ENCODE measurements around the gene STAG3.
"Not testable (repeated sequence)": the region's sequence is repeated elsewhere in the genome, so short reads cannot be mapped to it uniquely, and the experiment has no call there.

Gene STAG3, protein sequence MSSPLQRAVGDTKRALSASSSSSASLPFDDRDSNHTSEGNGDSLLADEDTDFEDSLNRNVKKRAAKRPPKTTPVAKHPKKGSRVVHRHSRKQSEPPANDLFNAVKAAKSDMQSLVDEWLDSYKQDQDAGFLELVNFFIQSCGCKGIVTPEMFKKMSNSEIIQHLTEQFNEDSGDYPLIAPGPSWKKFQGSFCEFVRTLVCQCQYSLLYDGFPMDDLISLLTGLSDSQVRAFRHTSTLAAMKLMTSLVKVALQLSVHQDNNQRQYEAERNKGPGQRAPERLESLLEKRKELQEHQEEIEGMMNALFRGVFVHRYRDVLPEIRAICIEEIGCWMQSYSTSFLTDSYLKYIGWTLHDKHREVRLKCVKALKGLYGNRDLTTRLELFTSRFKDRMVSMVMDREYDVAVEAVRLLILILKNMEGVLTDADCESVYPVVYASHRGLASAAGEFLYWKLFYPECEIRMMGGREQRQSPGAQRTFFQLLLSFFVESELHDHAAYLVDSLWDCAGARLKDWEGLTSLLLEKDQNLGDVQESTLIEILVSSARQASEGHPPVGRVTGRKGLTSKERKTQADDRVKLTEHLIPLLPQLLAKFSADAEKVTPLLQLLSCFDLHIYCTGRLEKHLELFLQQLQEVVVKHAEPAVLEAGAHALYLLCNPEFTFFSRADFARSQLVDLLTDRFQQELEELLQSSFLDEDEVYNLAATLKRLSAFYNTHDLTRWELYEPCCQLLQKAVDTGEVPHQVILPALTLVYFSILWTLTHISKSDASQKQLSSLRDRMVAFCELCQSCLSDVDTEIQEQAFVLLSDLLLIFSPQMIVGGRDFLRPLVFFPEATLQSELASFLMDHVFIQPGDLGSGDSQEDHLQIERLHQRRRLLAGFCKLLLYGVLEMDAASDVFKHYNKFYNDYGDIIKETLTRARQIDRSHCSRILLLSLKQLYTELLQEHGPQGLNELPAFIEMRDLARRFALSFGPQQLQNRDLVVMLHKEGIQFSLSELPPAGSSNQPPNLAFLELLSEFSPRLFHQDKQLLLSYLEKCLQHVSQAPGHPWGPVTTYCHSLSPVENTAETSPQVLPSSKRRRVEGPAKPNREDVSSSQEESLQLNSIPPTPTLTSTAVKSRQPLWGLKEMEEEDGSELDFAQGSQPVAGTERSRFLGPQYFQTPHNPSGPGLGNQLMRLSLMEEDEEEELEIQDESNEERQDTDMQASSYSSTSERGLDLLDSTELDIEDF

DNA sequence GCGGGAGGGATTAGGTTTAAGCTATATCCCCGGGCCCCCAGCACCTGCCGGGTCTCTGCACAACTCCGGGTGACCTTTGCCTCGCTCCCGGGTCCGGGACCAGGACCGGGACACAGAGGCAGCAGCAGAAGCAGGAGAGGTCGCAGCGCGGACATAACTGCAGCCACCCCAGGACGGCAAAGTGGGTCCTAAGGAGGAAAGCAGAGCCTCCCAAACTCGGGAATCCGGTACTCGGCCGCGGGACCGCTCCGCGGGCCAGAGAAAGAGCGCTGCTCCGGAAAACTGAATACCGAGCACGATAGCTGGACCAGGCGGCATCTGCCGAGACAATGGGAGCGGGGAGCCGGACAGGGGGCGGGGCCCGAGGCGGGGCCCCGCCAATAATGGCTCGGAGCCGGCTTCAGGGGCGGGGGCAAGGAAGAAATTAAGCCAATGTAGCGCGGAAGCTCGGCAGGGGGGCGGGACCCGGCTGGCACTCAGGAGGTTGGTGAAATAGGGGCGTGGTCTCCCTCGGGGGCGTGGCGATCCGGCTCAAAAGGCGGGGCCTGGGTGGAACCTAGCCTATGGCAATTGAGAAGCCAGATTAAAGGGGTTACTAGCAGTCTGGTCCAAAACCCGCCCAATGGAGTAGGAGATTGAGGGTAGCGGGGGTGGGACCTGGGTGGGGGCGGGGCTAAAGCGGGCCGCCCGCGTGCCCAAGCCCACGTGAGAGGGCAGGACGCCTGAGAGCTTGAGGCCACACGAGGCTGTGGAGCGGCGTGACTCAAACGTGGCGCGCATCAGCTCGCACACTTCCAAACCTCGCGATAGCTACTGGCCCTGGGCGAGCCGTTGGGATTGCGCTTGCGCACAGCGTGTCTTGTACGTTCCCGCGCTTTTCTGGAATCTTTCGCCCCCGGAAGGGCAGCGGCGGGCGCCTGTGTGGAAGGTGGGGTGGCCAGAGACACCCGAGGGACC lies at the start of gene STAG3, which contains the start of gene GPC2:
STAG3 (plus strand) TSS at position 874 of the 957 bp plus-strand sequence. CDS start 2,639 bp downstream, outside the sequence.
GPC2 (minus strand) TSS at position 337 of the 957 bp plus-strand sequence; CDS start at position 155, 182 bp downstream.
- DNase-seq (ENCODE audit: low read depth): peak; percentile 93

DNA sequence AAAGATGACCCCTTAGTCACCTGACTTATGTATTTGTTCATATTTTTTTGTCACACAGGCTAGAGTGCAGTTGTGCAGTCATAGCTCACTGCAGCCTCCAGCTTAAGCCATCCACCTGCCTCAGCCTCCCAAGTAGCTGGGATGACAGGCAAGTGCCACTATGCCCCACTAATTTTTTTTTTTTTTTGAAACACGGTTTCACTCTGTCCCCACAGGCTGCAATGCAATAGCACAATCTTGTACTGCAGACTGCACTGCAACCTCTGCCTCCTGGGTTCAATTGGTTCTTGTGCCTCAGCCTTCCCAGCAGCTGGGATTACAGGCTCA lies 49.1 kb upstream of the STAG3 start:
- no peak for DNase-seq (ENCODE audit: low read depth)

DNA sequence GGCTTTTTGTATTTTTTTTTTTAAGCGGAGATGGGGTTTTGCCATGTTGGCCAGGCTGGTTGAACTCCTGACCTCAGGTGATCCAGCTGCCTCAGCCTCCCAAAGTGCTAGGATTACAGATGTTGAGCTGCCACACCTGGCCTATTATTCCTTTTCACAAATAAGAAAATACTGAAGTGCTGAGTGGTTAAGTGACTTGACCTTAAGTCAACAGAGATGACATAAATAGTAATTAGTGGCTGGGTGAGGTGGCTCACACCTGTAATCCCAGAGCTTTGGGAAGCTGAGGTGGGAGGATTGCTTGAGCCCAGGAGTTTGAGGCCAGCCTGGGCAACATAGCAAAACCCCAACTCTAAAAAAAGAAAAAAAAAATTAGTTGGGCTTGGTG lies 47.5 kb upstream of the STAG3 start:
- not testable (repeated sequence) for DNase-seq (ENCODE audit: low read depth)

DNA sequence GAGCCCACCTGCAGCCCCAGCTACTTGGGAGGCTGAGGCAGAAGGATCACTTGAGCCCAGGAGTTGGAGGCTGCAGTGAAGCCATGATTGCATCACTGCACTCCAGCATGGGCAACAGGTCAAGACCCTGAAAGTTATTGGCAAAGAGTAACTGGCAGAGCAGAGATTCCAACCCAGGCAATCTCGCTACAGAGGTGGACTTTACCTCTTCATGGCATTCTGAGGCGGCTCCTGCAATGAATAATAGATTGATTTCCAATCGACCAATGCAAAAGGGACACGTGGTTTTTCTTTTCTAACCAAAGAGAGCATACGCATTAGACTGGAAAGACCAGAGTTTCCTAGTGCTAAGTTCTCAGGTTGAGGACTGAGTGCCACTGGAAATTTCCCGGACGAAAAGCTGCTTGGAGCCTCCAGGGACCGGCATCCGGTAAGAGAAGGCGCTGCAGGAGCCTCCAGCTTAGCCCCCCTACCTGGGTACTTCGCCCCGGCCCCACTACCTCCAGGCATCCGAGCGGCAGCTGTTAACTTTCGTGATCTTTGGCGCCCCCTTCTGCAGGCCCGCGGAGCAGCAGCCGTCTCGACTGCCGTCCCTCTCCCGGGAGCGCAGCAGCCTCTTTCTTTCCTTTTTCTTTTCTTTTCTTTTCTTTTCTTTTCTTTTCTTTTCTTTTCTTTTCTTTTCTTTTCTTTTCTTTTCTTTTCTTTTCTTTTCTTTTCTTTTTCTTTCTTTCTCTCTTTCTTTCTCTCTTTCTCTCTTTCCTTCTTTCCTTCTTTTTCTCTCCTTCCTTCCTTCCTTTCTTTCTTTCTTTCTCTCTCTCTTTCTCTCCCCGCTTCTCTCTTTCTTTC lies 46.9 kb upstream of the STAG3 start:
- no peak for DNase-seq (ENCODE audit: low read depth)

DNA sequence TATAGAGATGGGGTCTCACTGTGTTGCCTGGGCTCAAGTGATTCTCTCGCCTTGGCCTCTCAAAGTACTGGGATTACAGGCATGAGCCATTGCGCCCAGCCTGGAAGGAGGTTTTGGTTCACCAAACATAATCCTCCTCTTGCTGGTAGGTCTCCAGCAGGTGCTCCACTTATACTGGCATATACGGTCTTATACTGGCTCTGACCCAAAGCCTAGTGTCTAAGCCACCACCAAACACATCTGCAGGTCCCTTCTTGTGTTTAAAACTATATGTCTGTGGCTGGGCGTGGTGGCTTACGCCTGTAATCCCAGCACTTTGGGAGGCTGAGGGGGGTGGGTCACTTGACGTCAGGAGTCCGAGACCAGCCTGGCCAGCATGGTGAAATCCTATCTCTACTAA lies 45.6 kb upstream of the STAG3 start:
- no peak for DNase-seq (ENCODE audit: low read depth)

DNA sequence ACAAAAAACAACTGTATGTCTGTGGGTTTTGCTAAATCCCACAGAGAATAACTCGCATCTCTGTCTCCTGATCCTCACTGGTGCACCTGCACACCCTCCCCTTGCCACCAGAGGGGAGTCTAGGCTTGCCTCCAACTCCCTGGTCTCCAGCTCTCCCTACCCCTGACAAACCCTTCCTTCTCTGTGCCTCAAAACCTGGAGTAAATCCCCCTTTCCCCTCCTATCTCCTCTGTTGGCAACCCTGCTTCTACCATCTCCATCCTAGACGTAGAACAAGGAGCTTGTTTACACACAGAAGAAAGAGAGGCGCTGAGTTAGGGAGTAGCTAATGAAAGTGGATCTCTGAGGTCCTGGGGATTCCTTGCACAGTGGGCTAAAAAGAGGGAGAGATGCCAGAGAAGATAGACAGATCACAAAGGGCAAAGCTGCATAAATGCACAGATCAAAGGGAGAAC lies 45.0 kb upstream of the STAG3 start:
- no peak for DNase-seq (ENCODE audit: low read depth)

DNA sequence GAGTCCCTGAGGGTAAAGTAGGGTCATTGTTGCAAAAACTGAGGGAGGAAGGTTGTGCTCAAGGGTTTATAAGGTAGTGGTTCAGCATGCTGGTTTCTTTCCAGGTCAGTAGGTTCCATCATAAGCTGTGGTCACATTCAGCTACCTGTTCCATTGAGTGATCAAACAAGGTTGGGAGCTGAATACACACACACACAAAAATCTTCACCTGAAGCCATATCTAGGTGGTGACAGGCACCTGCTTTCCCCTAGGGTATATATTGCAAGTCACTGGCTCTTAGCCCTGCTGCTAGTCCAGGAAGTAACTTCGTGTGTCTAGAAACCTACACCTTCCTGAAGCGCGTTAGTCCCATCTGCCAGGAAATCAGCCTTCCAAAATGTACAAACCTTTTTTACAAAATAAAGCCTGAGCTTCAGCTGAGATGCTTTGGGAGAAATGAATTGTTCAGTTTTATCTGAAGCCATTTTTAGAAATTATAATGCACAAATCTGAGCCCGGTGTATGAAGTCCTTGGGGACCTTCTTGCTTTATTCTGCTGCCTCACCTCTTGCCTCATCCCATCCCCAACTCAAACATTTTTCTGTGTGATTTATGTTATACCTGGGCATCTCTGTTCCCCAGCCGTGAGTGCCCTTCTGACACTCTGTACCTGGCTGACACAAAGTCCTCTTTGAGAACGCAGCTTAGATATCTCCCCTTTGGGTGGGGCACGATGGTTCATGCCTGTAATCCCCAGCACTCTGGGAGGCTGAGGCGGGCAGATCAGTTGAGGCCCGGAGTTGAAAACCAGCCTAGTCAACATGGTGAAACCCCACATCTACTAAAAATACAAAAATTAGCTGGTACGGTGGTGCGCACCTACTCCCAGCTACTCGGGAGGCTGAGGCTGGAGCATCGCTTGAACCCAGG lies 39.6 kb upstream of the STAG3 start:
- no peak for DNase-seq (ENCODE audit: low read depth)

DNA sequence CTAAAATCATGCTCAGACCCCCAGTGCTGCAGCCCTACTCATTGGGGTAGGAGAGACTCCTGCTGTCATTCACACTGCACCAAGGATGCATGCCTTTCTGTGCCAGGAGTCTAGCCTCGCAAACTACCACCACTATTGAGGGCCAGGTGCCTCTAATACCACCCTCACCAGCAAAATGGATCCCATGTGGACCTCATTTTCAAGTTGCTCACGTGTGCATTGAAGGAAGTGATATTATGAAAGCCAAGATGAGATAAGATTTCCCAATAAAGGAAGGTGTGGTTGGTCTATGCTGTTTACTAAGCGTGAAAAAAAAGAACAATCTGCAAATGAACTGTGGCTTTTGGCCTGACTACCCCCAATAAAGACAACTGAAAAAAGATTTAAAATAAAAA lies 36.2 kb upstream of the STAG3 start:
- DNase-seq (ENCODE audit: low read depth): no peak

DNA sequence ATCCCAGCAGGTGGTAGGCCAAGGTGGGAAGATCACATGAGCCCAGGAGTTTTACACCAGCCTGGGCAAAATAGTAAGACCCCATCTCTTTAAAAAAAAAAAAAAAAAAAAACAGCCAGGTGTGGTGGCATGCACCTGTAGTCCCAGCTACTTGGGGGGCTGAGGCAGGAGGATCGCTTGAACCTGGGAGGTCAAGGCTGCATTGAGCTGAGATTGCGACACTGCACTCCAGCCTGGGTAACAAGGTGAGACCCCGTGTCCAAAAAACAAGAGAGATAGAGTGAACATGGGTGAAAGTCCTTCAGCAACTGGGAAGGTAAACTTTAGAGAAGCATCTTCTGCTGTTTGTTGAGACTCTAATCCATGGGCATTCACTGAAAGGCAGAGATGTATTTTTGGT lies 35.3 kb upstream of the STAG3 start:
- no peak for DNase-seq (ENCODE audit: low read depth)

DNA sequence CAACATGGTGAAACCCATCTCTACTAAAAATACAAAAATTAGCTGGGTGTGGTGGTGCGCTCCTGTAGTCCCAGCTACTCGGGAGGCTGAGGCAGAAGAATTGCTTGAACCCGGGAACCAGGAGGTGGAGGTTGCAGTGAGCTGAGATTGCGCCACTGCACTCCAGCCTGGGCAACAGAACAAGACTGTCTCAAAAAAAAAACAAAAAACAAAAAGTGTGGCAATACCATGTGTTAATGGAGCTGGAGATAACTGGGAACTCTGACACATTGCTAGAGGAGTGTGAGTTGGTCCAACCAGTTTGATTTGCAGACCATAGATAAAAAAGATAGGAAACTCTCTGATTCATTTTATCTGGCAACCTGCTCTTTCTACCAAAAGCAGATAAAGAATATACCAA lies 31.4 kb upstream of the STAG3 start:
- DNase-seq (ENCODE audit: low read depth): not testable (repeated sequence)

DNA sequence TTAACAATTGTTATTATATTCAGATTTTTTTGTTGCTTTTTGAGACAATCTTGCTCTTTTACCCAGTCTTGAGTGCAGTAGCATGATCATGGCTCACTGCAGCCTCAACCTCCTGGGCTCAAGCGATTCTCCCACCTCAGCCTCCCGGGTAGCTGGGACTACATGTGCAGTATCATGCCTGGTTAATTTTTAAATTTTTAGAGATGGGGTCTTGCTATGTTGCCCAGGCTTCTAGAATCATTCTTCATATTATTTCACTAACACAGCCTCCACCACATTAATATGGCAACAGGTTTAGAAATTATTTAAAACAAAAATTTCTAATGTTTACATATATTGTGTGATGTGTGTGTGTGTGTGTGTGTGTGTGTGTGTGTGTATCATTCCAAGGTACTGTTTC lies 30.4 kb upstream of the STAG3 start:
- DNase-seq (ENCODE audit: low read depth): no peak

DNA sequence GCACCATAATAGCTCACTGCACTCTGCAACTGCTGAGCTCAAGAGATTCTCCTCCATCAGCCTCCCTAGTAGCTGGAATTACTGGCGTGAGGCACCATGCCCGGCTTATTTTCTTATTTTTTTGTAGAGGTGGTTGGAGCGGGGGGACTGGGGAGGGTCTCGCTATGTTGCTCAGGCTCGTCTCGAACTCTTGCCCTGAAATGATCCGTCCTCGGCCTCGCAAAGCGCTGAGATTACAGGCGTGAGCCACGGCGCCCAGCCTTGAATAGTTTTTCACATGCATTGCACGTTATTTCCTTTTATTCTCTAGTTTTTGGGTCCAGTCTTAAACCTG lies 29.5 kb upstream of the STAG3 start:
- DNase-seq (ENCODE audit: low read depth): no peak

DNA sequence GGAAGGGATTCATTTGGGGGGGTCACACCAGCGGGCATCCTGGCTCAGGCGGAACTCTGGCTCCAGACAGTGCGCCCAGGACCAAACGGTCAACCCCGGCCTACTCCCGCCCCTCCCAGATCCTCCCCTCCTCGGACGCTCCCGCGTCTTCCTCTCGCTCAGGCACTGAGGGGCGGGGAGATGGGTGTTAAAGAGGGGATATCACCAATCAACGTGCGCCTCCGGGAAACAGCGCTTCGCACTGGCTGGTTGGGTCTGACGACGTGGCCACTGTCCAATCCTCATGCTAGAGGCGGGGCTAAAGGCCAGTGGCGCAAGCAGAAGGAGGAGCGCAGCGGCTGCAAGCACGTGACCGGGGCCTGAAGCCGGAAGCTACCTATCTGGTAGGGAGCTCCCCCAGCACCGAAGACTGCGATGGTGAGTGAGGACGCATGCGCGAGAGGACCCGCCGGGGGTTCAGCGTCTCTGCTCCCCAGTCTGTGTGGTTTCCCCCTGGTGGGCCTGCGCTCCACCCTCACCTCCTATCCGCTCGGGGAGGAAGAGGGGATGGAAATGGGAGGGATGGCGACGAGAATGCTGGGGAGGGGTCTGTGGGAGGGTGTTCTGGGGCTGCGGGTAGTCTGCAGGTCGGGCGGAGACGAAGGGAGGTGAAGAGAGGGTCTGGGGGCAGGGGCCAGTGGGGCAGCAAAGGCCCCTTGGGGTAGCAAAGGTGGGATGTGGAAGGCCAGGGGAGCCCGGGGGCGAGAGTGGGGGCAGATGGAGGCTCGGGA lies 29.0 kb upstream of the STAG3 start, which contains the start of gene LAMTOR4:
LAMTOR4 (plus strand) TSS at position 360 of the 770 bp plus-strand sequence; CDS start at position 415, 55 bp downstream.
- DNase-seq (ENCODE audit: low read depth): peak; percentile 92

DNA sequence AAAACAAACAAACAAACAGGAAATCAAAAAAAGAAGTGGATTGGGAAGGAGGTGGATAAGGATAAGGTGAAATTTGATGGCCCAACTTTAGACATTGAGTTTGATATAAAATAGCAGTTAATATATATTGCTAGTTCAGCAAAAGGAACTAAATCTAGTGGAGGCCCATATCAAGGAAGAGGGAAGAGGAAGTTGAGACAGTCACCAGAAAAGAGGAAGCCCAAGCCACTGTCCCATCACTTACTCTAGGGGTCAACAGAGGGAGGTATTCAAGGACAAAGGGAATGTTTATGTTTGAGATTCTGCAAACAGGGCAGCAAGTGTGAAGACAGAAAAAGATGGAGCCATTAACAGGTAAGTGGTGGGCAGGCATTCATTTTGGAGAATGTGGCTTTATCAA lies 25.3 kb upstream of the STAG3 start:
- DNase-seq (ENCODE audit: low read depth): no peak

DNA sequence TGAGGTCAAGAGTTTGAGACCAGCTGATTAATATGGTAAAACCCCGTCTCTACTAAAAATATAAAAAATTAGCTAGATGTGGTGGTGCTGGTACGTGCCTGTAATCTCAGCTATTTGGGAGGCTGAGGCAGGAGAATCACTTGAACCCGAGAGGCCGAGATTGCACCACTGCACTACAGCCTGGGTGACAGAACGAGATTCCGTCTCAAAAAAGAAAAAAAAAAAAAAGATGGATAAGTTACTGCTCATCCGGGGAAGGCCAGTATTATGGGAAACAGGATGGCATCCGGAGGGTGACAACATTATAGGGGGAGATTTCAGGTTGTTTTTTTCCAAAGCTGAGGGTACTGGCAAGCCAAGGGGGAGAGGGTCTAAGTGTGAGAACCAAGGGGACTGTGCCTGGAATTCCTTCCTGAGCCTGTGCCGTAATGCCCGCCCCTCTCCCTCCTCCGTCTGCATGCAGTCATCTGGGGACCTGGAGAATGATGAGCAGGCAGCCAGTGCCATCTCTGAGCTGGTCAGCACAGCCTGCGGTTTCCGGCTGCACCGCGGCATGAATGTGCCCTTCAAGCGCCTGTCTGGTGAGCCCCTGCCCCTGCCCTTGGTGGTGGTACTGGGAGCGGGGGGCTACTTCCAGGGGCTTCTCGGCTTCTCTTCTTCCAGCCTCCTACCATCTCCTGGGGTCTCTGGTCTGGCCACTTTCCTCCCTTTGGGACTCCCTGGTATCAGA lies 24.6 kb upstream of the STAG3 start:
- no peak for DNase-seq (ENCODE audit: low read depth)

DNA sequence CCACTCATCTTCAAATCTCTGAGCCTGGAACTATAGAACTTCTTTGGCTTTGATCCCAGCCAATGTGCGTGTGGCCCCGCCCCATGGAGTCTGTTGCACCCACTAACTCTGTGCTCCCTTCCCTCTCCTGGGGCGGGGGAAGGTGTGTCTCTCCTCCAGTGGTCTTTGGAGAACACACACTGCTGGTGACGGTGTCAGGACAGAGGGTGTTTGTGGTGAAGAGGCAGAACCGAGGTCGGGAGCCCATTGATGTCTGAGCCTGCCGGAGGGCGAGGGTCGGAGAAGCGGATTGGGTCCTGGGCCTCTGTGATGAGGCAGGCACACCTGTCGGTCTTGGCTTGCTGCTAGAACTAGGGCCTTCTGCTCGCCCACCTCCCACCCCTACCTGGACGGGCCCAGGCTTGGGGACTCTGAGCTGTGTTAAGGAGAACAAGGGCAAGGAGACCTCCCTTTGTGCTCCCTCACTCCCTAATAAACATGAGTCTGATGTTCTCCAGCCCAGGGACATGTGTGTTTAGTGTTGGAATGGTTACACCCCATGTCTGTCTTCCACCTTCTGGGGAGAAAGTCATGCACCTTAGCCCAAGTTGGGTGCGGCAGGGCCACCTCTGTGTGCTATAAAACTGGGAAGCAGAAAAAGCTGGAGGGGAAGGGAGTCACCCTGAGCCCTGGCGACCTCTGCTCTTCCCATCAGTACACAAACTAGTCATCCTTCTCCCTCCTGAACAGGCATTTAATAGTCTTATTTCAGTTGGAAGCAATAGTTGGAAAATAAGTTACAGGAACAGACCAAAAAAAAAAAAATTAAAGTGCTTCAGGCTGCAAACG lies 23.8 kb upstream of the STAG3 start:
- no peak for DNase-seq (ENCODE audit: low read depth)
